HUES64 (cell line): ENCODE data around the gene LKAAEAR1.
"Not testable (repeated sequence)": the region's sequence is repeated elsewhere in the genome, so short reads cannot be mapped to it uniquely, and the experiment has no call there.

Experiments
- H3K27ac ChIP-seq: 2 replicates; pipeline ENCODE4 v1.7.0; 2013; ENCODE audit warnings: low read depth, low read length, inconsistent platforms
- H3K27me3 ChIP-seq: 2 replicates; pipeline ENCODE4 v1.6.1; 2013; ENCODE audit warnings: mild to moderate bottlenecking, low read length; ENCODE audit not compliant: insufficient read depth
- H3K36me3 ChIP-seq: 2 replicates; pipeline ENCODE4 v1.6.1; 2013; ENCODE audit warnings: mild to moderate bottlenecking, low read length; ENCODE audit not compliant: insufficient read depth
- H3K4me1 ChIP-seq: 2 replicates; pipeline ENCODE4 v1.6.1; 2013; ENCODE audit warnings: mild to moderate bottlenecking, low read length, moderate library complexity; ENCODE audit not compliant: insufficient read depth
- H3K4me3 ChIP-seq: 2 replicates; pipeline ENCODE4 v1.5.1; 2013; ENCODE audit warnings: mild to moderate bottlenecking, low read length, moderate library complexity
- H3K9ac ChIP-seq: 2 replicates; pipeline ENCODE4 v1.6.1; 2013; ENCODE audit warnings: mild to moderate bottlenecking, low read depth, low read length
- H3K9me3 ChIP-seq: 2 replicates; pipeline ENCODE4 v1.6.1; 2013; ENCODE audit warnings: low read depth, low read length; ENCODE audit not compliant: insufficient read depth
- WGBS: fragments of 150-250, 120-280 bp; methylation state at CpG from one replicate; pipeline ENCODE4 v1.1.7; 2013; ENCODE audit warnings: missing lambda C conversion rate; 5-methylcytosine and 5-hydroxymethylcytosine counted together

LKAAEAR1 gene

GRCh38 chr20:64092258-64093012 is 8.2 kb upstream of the LKAAEAR1 start:
- Histone ChIP-seq H3K36me3 (no peaks in the 10 kb centered on the region), H3K9me3 (no peaks in the 10 kb centered on the region), H3K4me3 (no peak overlapping the region), H3K27me3 (no peaks in the 10 kb centered on the region), H3K27ac (no peak overlapping the region), H3K9ac (no peak overlapping the region), H3K4me1 (no peaks in the 10 kb centered on the region)
- WGBS = 86% methylated on average over 27 of the region's 27 CpGs

GRCh38 chr20:64091770-64092169 is 7.6 kb upstream of the LKAAEAR1 start:
- Histone ChIP-seq H3K9me3 (no peaks in the 10 kb centered on the region), H3K9ac (no peak overlapping the region), H3K4me3 (no peak overlapping the region), H3K36me3 (no peaks in the 10 kb centered on the region), H3K27ac (no peak overlapping the region), H3K27me3 (no peaks in the 10 kb centered on the region), H3K4me1 (no peaks in the 10 kb centered on the region)
- WGBS = 35% methylated on average over 16 of the region's 16 CpGs

GRCh38 chr20:64091340-64091739 is 7.1 kb upstream of the LKAAEAR1 start:
- Histone ChIP-seq H3K36me3 (no peaks in the 10 kb centered on the region), H3K4me1 (no peaks in the 10 kb centered on the region), H3K27ac (no peak overlapping the region), H3K4me3 (no peak overlapping the region), H3K9me3 (no peaks in the 10 kb centered on the region), H3K9ac (no peak overlapping the region), H3K27me3 (peaks cover 1% of the 10 kb centered on the region; the same call in 1 of the 2 replicates)
- WGBS = 88% methylated on average over 19 of the region's 19 CpGs

GRCh38 chr20:64090165-64090564 is 6.0 kb upstream of the LKAAEAR1 start:
- Histone ChIP-seq H3K27ac (no peak overlapping the region), H3K4me1 (no peaks in the 10 kb centered on the region), H3K36me3 (no peaks in the 10 kb centered on the region), H3K4me3 (no peak overlapping the region), H3K9ac (no peak overlapping the region), H3K9me3 (no peaks in the 10 kb centered on the region), H3K27me3 (peaks cover 13% of the 10 kb centered on the region)
- 79% methylated on average over 10 of the region's 10 CpGs for WGBS

- H3K9ac ChIP-seq, H3K4me1 ChIP-seq, H3K36me3 ChIP-seq, H3K4me3 ChIP-seq, H3K9me3 ChIP-seq, H3K27ac ChIP-seq: not testable (repeated sequence)
- peaks cover 29% of the 10 kb centered on the region for H3K27me3 ChIP-seq
Observed at GRCh38 chr20:64088586-64088985, 4.4 kb upstream of the LKAAEAR1 start.

- H3K9ac ChIP-seq, H3K9me3 ChIP-seq, H3K4me3 ChIP-seq, H3K36me3 ChIP-seq, H3K4me1 ChIP-seq, H3K27ac ChIP-seq: not testable (repeated sequence)
- peaks cover 40% of the 10 kb centered on the region for H3K27me3 ChIP-seq
- WGBS = 89% methylated on average over 5 of the region's 36 CpGs
Observed at GRCh38 chr20:64087226-64087825, 3.1 kb upstream of the LKAAEAR1 start.

GRCh38 chr20:64086801-64087200 is 2.6 kb upstream of the LKAAEAR1 start:
- H3K27me3 ChIP-seq = peaks cover 45% of the 10 kb centered on the region
- 85% methylated on average over 6 of the region's 11 CpGs for WGBS

GRCh38 chr20:64084685-64085152 is 521 bp upstream of the LKAAEAR1 start:
- H3K27ac ChIP-seq = no peak overlapping the region
- H3K27me3 ChIP-seq = peaks cover 62% of the 10 kb centered on the region
- H3K4me3 ChIP-seq = peak overlapping the region; percentile 64
- no peaks in the 10 kb centered on the region for H3K9me3 ChIP-seq
- 12% methylated on average over 23 of the region's 23 CpGs for WGBS
- H3K4me1 ChIP-seq = peaks cover 4% of the 10 kb centered on the region
- no peak overlapping the region; the same call in 1 of the 2 replicates for H3K9ac ChIP-seq
- no peaks in the 10 kb centered on the region for H3K36me3 ChIP-seq

More at GRCh38 chr20:64086801-64087200, 2.6 kb upstream of the LKAAEAR1 start:
- H3K27ac ChIP-seq = no peak overlapping the region
- H3K4me1 ChIP-seq = peaks cover 4% of the 10 kb centered on the region
- no peaks in the 10 kb centered on the region for H3K36me3 ChIP-seq
- no peaks in the 10 kb centered on the region for H3K9me3 ChIP-seq
- no peak overlapping the region for H3K9ac ChIP-seq
- no peak overlapping the region for H3K4me3 ChIP-seq

- H3K4me1 ChIP-seq = peaks cover 12% of the 10 kb centered on the region
- H3K9ac ChIP-seq = peak overlapping the region; percentile 66
- peak overlapping the region; percentile 64 for H3K4me3 ChIP-seq
- H3K27ac ChIP-seq = no peak overlapping the region
- H3K27me3 ChIP-seq = peaks cover 62% of the 10 kb centered on the region
- no peaks in the 10 kb centered on the region for H3K9me3 ChIP-seq
- WGBS = 1% methylated on average over 52 of the region's 52 CpGs
- H3K36me3 ChIP-seq = no peaks in the 10 kb centered on the region
Observed at GRCh38 chr20:64083378-64083803, 807 bp downstream of the LKAAEAR1 start.

- Histone ChIP-seq H3K4me3 (peak overlapping the region; percentile 64), H3K4me1 (peaks cover 17% of the 10 kb centered on the region), H3K27me3 (peaks cover 62% of the 10 kb centered on the region), H3K36me3 (no peaks in the 10 kb centered on the region), H3K27ac (no peak overlapping the region), H3K9me3 (no peaks in the 10 kb centered on the region), H3K9ac (no peak overlapping the region; the same call in 1 of the 2 replicates)
- 23% methylated on average over 9 of the region's 13 CpGs for WGBS
Observed at GRCh38 chr20:64082820-64083377, 1.3 kb downstream of the LKAAEAR1 start.

GRCh38 chr20:64082126-64082731 is 2.0 kb downstream of the LKAAEAR1 start:
- Histone ChIP-seq H3K9ac (no peak overlapping the region), H3K9me3 (no peaks in the 10 kb centered on the region), H3K4me3 (no peak overlapping the region), H3K36me3 (no peaks in the 10 kb centered on the region), H3K27ac (no peak overlapping the region), H3K27me3 (peaks cover 62% of the 10 kb centered on the region), H3K4me1 (peaks cover 17% of the 10 kb centered on the region)
- 24% methylated on average over 13 of the region's 13 CpGs for WGBS
